AG04449 (cell line): ENCODE results near the gene NUDT9.
"Not testable (repeated sequence)": the region's sequence is repeated elsewhere in the genome, so short reads cannot be mapped to it uniquely, and the experiment has no call there.

Experiments
- CTCF ChIA-PET: fragments of 350-600 bp; formaldehyde crosslinking; extraction: SDS; loops from one replicate; lab custom pipeline; 2021; ENCODE audit warnings: antibody characterized with exemption; lab: Yijun Ruan, JAX
- POLR2A ChIA-PET: fragments of 400-600, 350-600 bp; formaldehyde crosslinking; extraction: SDS; loops from one replicate; lab custom pipeline; 2020; ENCODE audit warnings: antibody characterized with exemption, inconsistent platforms; lab: Yijun Ruan, JAX
- DNase-seq: peaks from one replicate; pipeline ENCODE4 v3.0.0-alpha.2; 2010; ENCODE audit warnings: low read depth, low spot score
- H3K4me3 ChIP-seq: 2 replicates; pipeline ENCODE4 v1.5.1; 2011; ENCODE audit warnings: low read depth, mild to moderate bottlenecking, control low read depth, low read length
- TF ChIP-seq, protein P1 (sequence below): IDR thresholded peaks from one replicate; pipeline ENCODE4 v1.5.1; 2011; ENCODE audit warnings: mild to moderate bottlenecking, moderate library complexity, low read length, control low read depth, inconsistent platforms; ENCODE audit not compliant: insufficient read depth; ENCODE audit errors: missing control alignments

NUDT9 gene

DNA sequence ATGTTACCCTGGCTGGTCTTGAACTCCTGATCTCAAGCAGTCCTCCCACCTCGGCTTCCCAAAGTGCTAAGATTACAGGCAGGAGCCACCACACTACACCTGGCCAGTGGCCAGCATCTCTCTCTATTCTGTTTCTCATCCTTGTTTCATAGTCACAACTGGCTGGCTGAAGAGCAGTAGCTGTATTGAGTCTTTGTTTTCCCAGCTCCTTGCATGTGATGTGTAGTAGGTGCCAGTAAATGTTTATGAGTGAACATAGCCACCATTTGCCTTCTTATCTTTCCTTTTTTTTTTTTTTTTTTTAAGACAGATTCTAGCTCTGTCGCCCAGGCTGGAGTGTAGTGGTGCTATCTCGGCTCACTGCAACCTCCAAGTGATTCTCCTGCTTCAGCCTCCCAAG lies 23.6 kb downstream of the NUDT9 start:
- ChIA-PET CTCF (no interaction called here), POLR2A (interaction anchor here (0.7 kb wide), 1 partner anchor 55 kb away, joined by 3 read pairs; the partner anchor contains the start of gene HSD17B11)
- H3K4me3 ChIP-seq: no peak overlapping the region
- DNase-seq: no peak
- TF ChIP-seq, protein P1, sequence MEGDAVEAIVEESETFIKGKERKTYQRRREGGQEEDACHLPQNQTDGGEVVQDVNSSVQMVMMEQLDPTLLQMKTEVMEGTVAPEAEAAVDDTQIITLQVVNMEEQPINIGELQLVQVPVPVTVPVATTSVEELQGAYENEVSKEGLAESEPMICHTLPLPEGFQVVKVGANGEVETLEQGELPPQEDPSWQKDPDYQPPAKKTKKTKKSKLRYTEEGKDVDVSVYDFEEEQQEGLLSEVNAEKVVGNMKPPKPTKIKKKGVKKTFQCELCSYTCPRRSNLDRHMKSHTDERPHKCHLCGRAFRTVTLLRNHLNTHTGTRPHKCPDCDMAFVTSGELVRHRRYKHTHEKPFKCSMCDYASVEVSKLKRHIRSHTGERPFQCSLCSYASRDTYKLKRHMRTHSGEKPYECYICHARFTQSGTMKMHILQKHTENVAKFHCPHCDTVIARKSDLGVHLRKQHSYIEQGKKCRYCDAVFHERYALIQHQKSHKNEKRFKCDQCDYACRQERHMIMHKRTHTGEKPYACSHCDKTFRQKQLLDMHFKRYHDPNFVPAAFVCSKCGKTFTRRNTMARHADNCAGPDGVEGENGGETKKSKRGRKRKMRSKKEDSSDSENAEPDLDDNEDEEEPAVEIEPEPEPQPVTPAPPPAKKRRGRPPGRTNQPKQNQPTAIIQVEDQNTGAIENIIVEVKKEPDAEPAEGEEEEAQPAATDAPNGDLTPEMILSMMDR: no peak

DNA sequence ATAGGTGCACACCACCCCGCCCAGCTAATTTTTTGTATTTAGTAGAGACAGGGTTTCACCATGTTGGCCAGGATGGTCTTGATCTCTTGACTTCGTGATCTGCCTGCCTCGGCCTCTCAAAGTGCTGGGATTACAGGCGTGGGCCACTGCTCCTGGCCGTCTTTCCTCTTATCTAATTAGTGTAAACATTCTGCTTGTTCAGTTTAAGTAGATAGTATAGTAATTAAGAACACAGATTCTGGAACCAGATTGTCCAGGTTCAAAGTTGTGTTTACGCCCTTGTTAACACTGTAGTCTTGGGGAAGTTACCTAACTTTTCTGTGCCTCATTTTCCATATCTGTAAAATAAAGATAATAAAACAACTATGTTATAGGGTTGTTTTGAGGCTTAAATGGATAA lies 24.0 kb downstream of the NUDT9 start:
- CTCF ChIA-PET, DNase-seq, H3K4me3 ChIP-seq: not testable (repeated sequence)
- POLR2A ChIA-PET: interaction anchor here (0.7 kb wide), 1 partner anchor 55 kb away, joined by 3 read pairs; the partner anchor contains the start of gene HSD17B11

DNA sequence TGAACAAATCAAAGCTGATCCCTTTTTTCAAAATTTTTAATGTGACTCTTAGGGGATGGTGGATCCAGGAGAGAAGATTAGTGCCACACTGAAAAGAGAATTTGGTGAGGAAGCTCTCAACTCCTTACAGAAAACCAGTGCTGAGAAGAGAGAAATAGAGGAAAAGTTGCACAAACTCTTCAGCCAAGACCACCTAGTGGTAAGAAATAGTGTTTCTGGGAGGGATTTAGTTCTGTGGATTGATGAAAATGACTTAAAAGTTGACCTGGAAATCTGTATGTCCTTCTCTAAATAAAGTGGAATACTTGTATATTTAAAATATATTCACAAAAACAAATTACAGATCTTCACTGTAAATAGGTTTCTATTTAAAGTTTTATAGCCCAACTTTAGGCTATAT lies 29.2 kb downstream of the NUDT9 start:
- ChIA-PET CTCF (interaction anchor here (0.8 to 1.2 kb wide), 2 partner anchors 8 to 14 kb away, joined by 3 to 4 read pairs; no protein-coding TSS in a partner anchor), POLR2A (no interaction called here)
- no peak overlapping the region for H3K4me3 ChIP-seq
- DNase-seq: no peak
- TF ChIP-seq, protein P1: no peak

DNA sequence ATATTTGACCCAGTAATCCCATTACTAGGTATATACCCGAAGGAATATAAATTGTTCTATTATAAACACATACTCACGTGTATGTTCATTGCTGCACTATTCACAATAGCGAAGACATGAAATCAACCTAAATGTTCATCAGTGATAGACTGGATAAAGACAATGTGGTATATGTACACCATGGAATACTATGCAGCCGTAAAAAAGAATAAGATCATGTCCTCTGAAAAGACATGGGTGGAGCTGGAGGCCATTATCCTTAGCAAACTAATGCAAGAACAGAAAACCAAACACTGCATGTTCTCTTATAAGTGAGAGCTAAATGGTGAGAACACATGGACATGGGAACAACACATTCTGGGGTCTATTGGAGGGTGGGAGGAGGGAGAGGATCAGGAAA lies 36.5 kb downstream of the NUDT9 start:
- POLR2A ChIA-PET: no interaction called here
- CTCF ChIA-PET: interaction anchor here (1.4 to 4.7 kb wide), 3 partner anchors 8 to 105 kb away, joined by 5 to 40 read pairs (median 7); no protein-coding TSS in a partner anchor
- TF ChIP-seq, protein P1: no peak
- no peak for DNase-seq
- H3K4me3 ChIP-seq: no peak overlapping the region

DNA sequence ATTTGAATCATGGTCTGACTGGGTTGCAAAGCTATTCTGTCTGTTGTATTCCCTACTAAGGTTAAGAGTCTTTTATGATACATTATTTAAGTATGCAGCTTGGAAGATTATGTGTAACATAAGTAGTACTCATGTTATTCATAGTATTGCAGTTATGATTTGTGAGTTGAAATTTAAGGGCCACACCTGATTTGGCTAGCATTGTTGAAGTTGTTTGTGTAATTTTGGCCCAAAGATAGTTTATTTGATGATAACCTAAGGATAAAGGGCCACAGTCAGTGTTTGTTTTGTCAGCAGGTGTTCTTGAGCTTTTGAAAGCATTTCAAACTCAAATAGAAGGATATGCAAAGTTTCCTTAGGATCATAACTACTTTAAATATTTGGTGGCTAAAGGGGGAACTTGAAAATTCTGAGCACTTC lies 38.9 kb downstream of the NUDT9 start:
- DNase-seq: no peak
- TF ChIP-seq, protein P1: no peak
- ChIA-PET CTCF (interaction anchor here (0.7 to 2.1 kb wide), 2 partner anchors 86 to 108 kb away, joined by 3 to 7 read pairs; no protein-coding TSS in a partner anchor), POLR2A (no interaction called here)
- no peak overlapping the region for H3K4me3 ChIP-seq

DNA sequence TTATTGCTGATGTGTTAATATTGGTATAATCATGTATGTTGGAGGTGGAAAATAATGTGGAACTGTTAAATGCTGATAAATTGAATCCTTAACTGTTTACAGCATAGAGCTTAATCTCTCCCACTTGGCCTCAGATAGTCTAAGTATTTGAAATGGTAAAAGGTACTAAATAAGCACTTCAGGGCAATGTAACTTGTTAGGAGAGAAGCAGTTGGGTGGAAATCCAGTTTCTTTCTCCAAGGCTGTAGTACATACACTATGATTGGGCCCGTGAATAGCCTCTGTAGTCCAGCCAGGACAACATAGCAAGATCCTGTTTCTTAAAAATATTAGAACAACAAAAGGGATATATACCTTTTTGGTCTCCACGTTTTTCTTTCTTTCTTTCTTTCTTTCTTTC lies 39.7 kb downstream of the NUDT9 start:
- no peak overlapping the region for H3K4me3 ChIP-seq
- DNase-seq: no peak
- ChIA-PET POLR2A (no interaction called here), CTCF (interaction anchor here (2.1 kb wide), 1 partner anchor 109 kb away, joined by 7 read pairs; no protein-coding TSS in a partner anchor)
- TF ChIP-seq, protein P1: no peak
